DOHH2 (cell line): Measurements from ENCODE around the gene GBF1.
"Not testable (repeated sequence)": the region's sequence is repeated elsewhere in the genome, so short reads cannot be mapped to it uniquely, and the experiment has no call there.

Experiments
- H3F3A ChIP-seq: fragments of 200-600 bp; sonication (generic), shearing (Covaris generic); 2 replicates; pipeline ENCODE4 v1.6.0; 2016; ENCODE audit warnings: antibody characterized with exemption, mild to moderate bottlenecking; ENCODE audit not compliant: control insufficient read depth, insufficient read depth
- H3K27ac ChIP-seq: fragments of 200-600 bp; sonication (generic); 2 replicates; pipeline ENCODE4 v1.5.1; 2014; ENCODE audit warnings: low read depth, mild to moderate bottlenecking, low read length, moderate library complexity
- H3K27me3 ChIP-seq: fragments of 200-600 bp; sonication (generic); 2 replicates; pipeline ENCODE4 v1.6.1; 2014; ENCODE audit warnings: mild to moderate bottlenecking, low read length, mixed read lengths; ENCODE audit not compliant: control insufficient read depth
- H3K36me3 ChIP-seq: fragments of 200-600 bp; sonication (generic); 2 replicates; pipeline ENCODE4 v1.6.1; 2014; ENCODE audit warnings: mild to moderate bottlenecking, low read length, moderate library complexity, mixed read lengths; ENCODE audit not compliant: control insufficient read depth
- H3K4me1 ChIP-seq: fragments of 200-600 bp; sonication (generic); 2 replicates; pipeline ENCODE4 v1.6.1; 2014; ENCODE audit warnings: mild to moderate bottlenecking, low read length, mixed read lengths; ENCODE audit not compliant: control insufficient read depth
- H3K4me2 ChIP-seq: fragments of 200-600 bp; sonication (generic); 2 replicates; pipeline ENCODE4 v1.6.0; 2014; ENCODE audit warnings: mild to moderate bottlenecking, low read length, moderate library complexity
- H3K4me3 ChIP-seq: fragments of 200-600 bp; sonication (generic); 2 replicates; pipeline ENCODE4 v1.5.1; 2014; ENCODE audit warnings: mild to moderate bottlenecking, low read length, mixed read lengths
- H3K79me2 ChIP-seq: fragments of 200-600 bp; sonication (generic); 2 replicates; pipeline ENCODE4 v1.6.1; 2014; ENCODE audit warnings: mild to moderate bottlenecking, low read length, mixed read lengths; ENCODE audit not compliant: control insufficient read depth
- H3K9me2 ChIP-seq: fragments of 200-600 bp; sonication (generic); replicated peaks from 2 replicates; pipeline ENCODE4 v1.6.1; 2014; ENCODE audit warnings: mild to moderate bottlenecking, low read length, mixed read lengths; ENCODE audit not compliant: control insufficient read depth
- H3K9me3 ChIP-seq: fragments of 200-600 bp; sonication (generic); 2 replicates; pipeline ENCODE4 v1.6.1; 2014; ENCODE audit warnings: antibody characterized with exemption, low read length, mixed read lengths; ENCODE audit not compliant: control insufficient read depth, insufficient read depth
- H4K20me1 ChIP-seq: fragments of 200-600 bp; sonication (generic); 2 replicates; pipeline ENCODE4 v1.6.0; 2014; ENCODE audit warnings: low read depth, mild to moderate bottlenecking, antibody characterized with exemption, low read length, moderate library complexity; ENCODE audit not compliant: control insufficient read depth, insufficient read depth
- CTCF ChIP-seq: fragments of 200-600 bp; sonication (generic); IDR thresholded peaks from one replicate; pipeline ENCODE4 v1.5.1; 2014; ENCODE audit warnings: antibody characterized with exemption, mild to moderate bottlenecking, low read depth, low read length; ENCODE audit not compliant: poor library complexity, severe bottlenecking
- EZH2phosphoT487 ChIP-seq: fragments of 200-600 bp; sonication (generic); IDR thresholded peaks from 2 replicates; pipeline ENCODE4 v1.6.1; 2017; ENCODE audit warnings: borderline replicate concordance, mild to moderate bottlenecking, antibody characterized with exemption, low read length, moderate library complexity, mixed read lengths

The GBF1 gene

GRCh38 chr10:102302611-102303010, 57.3 kb downstream of the GBF1 start:
- Histone ChIP-seq H3K79me2 (peaks cover 10% of the 10 kb centered on the region), H3K9me2 (no peaks in the 10 kb centered on the region), H3K4me3 (no peak overlapping the region), H3K4me1 (no peaks in the 10 kb centered on the region), H3K27ac (no peak overlapping the region), H4K20me1 (peaks cover 11% of the 10 kb centered on the region; the same call in 1 of the 2 replicates), H3K4me2 (no peak overlapping the region), H3F3A (no peaks in the 10 kb centered on the region), H3K36me3 (no peaks in the 10 kb centered on the region), H3K27me3 (no peaks in the 10 kb centered on the region), H3K9me3 (no peaks in the 10 kb centered on the region)
- TF ChIP-seq CTCF (no peak), EZH2phosphoT487 (no peak)

DNA sequence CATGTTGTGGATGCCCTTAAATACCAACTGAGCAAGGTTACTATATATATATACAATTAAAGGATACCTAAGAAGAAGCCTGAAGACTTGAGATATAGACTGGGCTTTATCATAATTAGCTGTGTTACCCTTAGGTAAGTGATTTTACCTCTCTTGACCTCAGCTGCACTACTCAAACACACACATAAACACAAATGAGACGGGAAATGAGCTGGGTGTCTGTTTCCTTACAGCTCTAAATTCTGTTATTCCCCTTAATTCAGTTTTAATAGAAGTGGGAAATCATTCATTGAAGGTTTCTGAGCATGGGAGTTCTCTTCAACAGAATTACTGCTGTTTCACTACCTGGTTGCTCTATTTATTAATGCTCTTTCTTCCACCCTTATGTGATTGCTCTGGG, 60.7 kb downstream of the GBF1 start:
- Histone ChIP-seq H3K27me3 (no peaks in the 10 kb centered on the region), H3K9me2 (no peaks in the 10 kb centered on the region), H4K20me1 (peaks cover 15% of the 10 kb centered on the region; the same call in 1 of the 2 replicates), H3F3A (no peaks in the 10 kb centered on the region), H3K9me3 (no peaks in the 10 kb centered on the region), H3K36me3 (no peaks in the 10 kb centered on the region), H3K27ac (no peak overlapping the region), H3K4me3 (no peak overlapping the region), H3K4me1 (no peaks in the 10 kb centered on the region), H3K79me2 (peaks cover 23% of the 10 kb centered on the region), H3K4me2 (no peak overlapping the region)
- TF ChIP-seq CTCF (no peak), EZH2phosphoT487 (no peak)

DNA sequence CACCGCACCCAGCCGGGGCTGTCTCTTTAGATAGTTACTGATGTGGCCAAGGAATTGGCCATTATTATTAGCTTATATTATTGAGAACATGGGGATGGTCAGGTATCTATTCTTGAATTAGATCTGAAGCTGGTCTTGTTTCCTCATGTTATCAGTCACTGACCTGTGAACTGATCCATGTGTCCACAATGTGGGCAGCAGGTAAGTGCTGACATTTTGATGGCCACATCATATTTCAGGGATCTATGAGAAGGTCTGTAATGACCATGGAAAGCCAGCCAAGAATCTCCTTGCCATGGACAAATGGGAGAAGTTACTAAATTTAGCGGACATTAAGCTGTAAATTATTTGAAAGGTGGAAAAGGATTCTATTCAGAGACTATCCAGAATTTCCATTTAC, 61.4 kb downstream of the GBF1 start:
- Histone ChIP-seq H3K27ac (no peak overlapping the region), H3K4me1 (no peaks in the 10 kb centered on the region), H3K4me2 (no peak overlapping the region), H4K20me1 (peaks cover 16% of the 10 kb centered on the region; the same call in 1 of the 2 replicates), H3K9me2 (no peaks in the 10 kb centered on the region), H3K4me3 (no peak overlapping the region), H3K36me3 (no peaks in the 10 kb centered on the region), H3K79me2 (peaks cover 30% of the 10 kb centered on the region), H3K27me3 (no peaks in the 10 kb centered on the region), H3K9me3 (no peaks in the 10 kb centered on the region), H3F3A (no peaks in the 10 kb centered on the region)
- TF ChIP-seq CTCF, result no peak
- TF ChIP-seq EZH2phosphoT487, result no peak

DNA sequence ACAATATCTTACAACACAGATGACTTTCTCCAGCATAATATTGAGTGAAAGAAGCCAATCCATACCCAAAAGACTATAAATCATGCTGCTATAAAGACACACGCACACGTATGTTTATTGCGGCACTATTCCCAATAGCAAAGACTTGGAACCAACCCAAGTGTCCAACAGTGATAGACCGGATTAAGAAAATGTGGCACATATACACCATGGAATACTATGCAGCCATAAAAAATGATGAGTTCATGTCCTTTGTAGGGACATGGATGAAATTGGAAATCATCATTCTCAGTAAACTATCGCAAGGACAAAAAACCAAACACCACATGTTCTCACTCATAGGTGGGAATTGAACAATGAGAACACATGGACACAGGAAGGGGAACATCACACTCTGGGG, 63.0 kb downstream of the GBF1 start:
- H3K9me2 ChIP-seq, H3K4me3 ChIP-seq, H3K27ac ChIP-seq, H3F3A ChIP-seq, H3K36me3 ChIP-seq, H3K4me1 ChIP-seq, H3K4me2 ChIP-seq, H3K9me3 ChIP-seq, H3K27me3 ChIP-seq: not testable (repeated sequence)
- peaks cover 38% of the 10 kb centered on the region for H3K79me2 ChIP-seq
- peaks cover 11% of the 10 kb centered on the region; the same call in 1 of the 2 replicates for H4K20me1 ChIP-seq
